Activated T-cell treated with anti-CD3 and anti-CD28 coated beads for 1 hour (primary cell): ENCODE results near the gene GSTA5.
"Not testable (repeated sequence)": the region's sequence is repeated elsewhere in the genome, so short reads cannot be mapped to it uniquely, and the experiment has no call there.

ENCODE experiments used
- DNase-seq: peaks from one replicate; pipeline ENCODE4 v3.0.0-alpha.2; 2020; ENCODE audit warnings: low read depth

The GSTA5 gene

GRCh38 chr6:52788478-52788877 lies 52.1 kb downstream of the GSTA5 start:
- DNase-seq, result no peak

DNA sequence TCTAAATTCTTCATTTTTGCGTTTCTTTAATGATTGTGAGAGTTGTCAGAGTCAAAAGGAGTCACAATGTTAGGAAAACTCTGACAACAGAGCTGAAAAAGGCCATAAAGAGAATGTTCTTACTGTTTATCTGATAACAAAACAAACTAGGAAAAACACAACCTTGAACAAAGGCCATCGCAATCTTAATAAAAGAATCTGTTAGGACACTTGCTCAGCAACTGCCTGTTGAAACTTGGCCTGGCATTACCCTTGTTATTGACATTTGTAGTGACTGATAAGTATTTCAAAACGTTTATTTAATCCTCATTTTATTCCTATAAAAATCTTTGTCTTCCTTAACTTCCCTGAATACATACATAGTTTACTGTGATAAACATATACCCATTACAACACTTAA lies 52.7 kb downstream of the GSTA5 start:
- no peak for DNase-seq

GRCh38 chr6:52786249-52786956 lies 54.2 kb downstream of the GSTA5 start:
- no peak for DNase-seq

DNA sequence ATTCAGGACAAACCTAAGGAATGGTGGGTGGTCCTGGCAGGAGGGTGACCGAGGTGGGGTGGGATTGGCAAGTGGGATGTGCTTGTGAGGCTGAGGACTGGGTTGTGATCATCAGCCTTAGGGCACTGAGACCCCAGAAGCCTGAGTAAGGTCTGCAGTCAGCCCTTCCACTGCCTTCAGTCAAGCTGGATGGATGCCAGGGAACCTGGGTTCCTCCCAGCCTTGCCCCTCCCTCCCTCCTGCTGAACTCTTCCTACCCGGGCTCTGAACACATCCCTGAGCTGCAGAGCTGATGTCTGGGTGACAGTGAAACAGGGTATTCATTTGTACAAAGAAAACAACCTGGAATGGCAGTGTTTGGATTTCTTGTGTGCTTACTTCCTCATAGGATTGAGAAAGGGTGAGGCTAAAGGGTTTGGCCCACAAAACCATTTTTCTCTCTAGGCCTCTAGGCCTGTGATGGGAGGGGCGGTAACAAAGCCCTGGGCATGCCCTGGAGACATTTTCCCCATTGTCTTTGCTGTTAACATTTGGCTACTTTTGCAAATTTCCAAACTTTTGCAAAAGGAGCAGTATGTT lies 57.8 kb downstream of the GSTA5 start:
- not testable (repeated sequence) for DNase-seq

DNA sequence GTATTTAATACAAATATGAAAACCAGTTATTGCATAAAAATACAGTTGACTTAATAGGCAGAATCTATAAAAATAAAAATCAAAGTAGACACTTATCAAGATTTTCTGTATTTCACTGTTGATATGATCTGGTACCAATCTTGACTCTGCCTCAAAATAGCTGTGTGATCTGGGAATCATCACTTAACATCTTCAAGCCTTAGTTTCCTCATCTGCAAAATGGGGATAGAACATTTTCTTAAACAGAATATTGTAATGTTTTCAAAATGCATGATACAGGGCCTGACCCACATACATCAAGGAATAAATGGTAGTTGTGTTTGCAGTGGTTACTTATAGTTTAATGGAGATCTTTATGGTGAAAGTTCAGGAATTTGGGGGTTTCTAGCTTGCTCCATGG lies 58.4 kb downstream of the GSTA5 start:
- DNase-seq, result not testable (repeated sequence)
